HG03039 (cell line): ENCODE measurements around the gene PIP4K2A.

ENCODE experiments used
- ATAC-seq: cut with Tn5 transposase; IDR thresholded peaks from one replicate; pipeline ENCODE4 v1.9.1; 2021; ENCODE audit warnings: mild to moderate bottlenecking, moderate library complexity; ENCODE audit not compliant: unreplicated experiment

PIP4K2A gene

DNA sequence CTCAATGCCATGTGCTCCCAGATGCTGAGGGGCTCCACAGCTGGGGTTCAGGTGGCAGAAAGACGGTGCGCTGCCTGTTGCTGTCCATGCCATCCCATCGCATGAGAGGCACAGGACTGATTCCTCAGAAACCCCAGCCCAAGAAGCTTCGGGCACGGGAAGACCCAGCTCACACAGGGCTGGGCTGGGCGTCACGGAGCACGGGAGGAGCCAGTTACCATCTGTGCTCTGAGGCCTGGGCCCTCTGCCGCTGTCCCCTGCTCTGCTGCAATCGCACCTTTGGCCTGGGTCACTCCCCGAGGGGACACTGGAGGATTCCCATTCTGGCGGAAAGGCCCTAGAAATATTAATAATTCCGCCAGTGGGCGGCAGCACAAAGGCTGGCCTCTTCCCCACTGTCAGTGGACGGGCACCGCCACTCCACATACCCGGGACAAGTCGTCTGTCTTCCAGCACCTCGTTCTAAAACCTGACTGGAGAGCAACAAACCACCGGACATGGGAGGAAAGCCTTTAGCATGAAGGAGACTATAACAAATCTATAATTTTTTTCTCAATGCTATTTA lies 92.1 kb downstream of the PIP4K2A start:
- ATAC-seq, result no peak

DNA sequence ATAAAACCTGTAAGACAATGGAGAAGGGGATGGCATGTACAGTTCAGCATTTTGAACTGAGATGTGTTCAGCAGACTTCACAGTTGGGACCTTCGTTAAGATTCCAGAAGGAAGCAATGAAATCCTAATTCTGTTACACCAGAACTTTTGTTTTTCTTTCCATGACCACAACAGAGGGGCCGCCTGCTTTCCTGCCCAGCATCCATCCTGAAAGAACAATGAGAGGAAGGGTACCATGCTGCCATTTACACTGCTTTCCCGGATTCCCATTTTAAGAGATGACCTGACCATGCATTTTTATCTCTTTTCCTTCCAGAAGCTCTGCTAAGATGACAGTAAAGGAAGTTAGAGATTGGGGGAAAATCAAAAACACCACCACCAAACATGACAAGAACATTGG lies 92.7 kb downstream of the PIP4K2A start:
- ATAC-seq, result no peak

DNA sequence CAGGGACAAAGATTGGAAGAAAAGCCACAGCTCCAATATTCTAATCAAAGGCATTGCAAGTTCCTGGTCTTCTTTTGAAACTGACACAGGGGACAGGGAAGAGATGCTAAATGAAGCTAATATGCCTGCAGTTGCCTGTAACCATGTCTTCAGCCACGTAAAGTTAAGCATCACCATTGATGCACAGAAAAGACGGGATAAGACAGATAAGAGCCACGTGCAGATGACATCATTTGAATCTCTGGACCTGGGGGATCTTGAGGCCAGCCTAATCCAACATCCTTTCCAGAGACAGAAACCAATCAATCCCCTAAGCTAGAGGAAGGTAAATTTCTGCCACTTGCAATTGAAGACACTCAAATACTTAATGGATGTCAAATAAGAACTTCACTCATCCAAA lies 93.4 kb downstream of the PIP4K2A start:
- ATAC-seq, result no peak

DNA sequence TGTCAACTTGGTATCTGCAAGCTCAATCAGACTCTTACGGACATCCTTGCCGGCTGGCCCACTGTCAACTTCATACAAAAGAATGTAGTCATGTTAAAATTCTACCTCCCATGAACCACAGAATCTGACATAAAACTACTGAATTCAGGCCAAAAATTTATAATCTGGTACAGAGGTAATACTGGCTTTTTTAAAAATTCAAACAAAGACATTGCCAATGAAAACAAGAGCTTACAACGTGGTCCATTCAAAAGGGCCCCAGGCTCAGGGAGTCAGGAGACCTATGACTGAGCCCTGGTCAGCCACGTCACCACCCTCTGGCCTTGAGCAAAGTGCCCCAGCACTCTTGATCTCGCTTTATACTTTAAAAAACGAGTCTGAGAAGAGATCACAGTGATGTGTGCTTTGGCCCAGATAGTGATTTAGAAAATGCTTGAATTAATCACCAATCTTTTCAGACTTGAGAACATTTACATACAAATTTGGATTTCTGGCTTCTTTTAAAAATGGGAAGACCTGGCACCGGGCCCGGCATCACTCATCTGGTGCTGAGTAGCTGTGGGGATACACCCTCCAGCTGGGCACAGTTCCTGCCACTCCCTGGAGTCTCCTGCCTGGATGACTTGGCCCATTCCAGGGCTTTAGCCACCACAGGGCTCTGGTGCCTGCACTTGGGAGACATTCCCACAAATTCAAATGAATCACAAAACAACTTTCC lies 94.1 kb downstream of the PIP4K2A start:
- no peak for ATAC-seq

DNA sequence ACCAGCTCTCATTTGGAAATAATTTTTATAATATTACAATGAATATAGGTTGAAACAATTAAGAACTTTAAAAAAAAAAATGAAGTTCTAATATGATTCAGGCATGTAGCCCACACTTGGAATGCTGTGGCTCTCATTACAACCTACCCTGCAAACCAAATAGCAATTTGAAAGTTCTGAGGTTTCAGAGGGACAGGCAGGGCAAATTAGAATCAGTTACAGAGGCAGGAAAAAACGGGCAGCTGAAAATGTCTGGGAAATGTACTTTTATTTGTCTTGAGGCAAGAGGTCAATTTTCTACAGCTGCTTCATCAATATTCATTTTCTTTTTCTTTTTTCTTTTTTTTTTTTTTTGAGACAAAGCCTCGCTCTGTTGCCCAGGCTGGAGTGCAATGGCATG lies 95.3 kb downstream of the PIP4K2A start:
- no peak for ATAC-seq

DNA sequence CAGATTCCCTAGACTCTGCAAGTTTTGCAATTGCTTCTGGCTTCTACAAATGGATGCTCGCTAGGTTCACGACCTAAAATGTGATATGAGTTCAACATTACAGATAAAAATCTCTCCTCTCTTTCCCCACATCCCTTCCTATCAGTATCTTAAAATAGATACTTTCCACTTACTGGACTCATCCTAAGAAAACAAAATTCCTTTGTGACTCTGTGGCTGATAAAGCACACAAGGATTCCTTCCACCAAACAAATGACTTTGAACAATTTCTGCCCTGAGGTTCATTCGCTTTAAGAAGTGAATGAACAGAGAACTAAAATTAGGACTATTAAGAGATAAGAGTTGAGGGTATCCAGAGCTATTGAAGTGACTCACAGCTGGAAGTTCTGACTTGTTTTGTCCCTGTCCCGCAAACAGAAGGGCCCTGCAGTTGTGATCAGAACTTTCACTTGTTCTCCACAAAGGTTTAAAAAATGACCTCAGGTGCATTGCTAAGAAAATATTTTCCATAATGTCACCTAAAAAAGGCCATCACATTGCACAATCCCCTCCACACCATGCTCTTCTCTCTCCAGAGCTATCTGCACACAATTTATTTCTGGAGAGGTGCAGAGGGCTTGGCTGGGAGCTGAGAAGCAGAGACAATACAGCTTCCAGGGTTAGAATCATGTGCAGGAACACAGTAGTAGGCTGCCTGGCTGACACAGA lies 96.1 kb downstream of the PIP4K2A start:
- ATAC-seq, result no peak

DNA sequence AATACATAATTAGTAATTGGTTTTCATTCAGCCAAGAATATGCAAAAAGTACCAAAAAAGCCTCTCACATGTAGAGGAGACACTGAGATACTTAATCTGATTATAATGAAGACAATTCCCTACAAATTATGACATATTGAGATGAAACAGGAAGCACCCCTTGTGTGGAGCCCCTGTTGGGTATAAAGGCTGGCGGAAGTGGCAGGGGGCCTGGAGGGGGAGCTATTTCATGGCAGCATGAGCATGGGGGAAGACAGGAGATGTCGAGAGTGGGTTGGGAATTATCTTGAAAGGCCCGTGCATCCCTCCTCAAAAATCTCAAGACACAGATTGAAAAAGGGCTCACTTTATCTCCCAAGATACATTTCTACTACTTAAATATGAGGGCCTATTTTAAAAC lies 96.9 kb downstream of the PIP4K2A start:
- ATAC-seq, result no peak

DNA sequence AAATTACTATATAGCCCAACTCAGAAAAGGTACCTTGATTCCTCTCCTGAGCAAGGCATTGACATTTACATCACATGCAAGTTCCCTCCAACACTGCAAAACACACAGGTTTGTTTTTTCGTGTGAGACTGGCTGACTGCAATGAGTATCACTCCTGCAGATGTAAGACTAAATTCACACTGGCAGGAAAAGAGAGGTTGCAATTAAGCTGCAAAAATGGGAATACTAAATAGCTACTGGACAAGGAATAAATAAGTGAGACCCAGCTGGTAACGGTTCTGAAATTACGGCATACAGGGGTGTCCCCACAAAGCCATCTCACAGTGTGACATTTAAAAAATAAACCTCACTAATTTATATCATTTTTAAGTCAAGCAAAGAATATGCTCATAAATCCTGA lies 97.3 kb downstream of the PIP4K2A start:
- no peak for ATAC-seq

DNA sequence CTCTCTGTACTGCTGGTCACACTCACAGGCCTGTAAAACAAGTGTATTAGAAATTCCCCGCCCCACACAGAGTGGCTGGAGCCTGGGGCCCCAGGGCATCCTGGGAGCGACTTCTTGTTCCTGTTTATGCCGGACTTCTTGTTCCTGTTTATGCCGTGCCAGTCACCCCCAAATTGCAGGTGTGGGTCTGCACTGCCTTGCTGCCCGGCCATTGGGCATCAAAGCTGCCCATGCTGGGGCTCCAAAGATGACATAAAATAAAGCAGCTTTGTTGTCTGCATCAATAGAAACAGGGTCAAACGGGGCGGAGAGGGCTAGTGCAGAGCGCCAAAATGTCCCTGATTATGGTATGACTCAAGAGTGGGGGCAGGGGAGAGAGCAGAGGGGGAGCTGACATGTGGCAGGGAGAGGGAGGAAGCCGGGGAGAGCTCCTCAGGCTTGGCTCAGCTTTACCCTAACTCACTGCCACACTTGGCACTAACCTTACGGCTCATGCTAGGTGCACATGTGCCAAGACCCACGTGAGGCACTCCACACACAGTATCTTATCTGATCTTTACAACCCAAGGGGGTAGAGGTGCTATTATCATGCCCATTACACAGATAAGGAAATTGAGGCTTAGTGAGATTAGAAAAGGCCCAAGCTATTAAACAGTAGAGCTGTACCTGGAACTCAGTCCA lies 98.4 kb downstream of the PIP4K2A start:
- ATAC-seq, result peak; percentile 64

DNA sequence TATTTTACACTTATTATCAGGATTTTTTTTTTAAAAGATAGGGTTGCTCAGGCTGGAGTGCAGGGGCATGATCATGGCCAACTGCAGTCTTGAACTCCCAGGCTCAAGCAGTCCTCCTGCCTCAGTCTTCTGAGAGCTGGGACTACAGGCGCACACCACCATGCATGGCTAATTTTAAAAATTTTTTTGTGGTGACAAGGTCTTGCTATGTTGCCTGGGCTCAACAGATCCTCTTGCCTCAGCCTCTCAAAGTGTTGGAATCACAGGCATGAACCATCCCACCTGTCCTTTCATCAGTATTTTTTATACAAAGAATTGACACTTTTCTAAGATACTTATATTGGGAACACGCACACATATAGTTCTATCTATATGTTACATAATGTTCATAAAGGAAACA lies 99.3 kb downstream of the PIP4K2A start:
- no peak for ATAC-seq

DNA sequence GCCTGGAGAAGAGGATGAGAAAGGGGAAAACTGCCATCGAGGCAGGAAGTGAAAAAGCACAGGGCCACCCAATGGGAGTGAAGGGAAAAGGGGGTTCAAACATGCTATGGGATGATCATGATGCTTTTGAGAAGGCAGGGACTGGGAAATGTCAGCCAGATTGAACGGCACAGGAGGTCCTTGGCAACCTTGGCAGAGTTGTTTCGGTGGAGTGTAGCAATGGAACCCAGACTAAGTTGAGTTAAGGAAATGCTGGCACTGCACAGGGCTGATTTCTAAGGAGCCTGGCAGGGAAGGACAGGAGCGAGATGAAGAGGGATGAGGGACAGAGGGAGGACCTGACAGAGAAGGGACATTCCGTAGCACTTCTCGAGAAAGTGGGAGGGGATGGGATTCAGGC lies 101.4 kb downstream of the PIP4K2A start:
- ATAC-seq, result no peak

DNA sequence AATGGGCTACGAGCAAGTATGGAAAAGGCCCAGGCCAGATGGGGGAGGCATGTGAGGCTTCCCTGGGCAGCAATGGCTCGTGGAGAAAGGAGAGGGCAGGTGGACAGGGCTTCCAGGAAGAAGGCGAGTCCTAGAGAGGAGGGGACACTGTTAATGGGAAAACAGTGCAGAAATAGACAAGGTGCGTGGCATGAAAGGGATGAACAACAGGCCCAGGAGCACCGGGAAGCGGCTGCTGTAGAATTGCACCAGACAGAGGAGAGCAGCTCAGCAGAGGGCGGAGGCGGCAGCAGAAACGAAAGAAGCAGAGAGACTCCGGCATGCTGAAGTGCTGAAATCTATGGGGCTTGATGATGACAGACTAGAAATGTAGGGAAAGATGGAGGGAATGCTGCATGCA lies 102.1 kb downstream of the PIP4K2A start:
- ATAC-seq, result no peak

DNA sequence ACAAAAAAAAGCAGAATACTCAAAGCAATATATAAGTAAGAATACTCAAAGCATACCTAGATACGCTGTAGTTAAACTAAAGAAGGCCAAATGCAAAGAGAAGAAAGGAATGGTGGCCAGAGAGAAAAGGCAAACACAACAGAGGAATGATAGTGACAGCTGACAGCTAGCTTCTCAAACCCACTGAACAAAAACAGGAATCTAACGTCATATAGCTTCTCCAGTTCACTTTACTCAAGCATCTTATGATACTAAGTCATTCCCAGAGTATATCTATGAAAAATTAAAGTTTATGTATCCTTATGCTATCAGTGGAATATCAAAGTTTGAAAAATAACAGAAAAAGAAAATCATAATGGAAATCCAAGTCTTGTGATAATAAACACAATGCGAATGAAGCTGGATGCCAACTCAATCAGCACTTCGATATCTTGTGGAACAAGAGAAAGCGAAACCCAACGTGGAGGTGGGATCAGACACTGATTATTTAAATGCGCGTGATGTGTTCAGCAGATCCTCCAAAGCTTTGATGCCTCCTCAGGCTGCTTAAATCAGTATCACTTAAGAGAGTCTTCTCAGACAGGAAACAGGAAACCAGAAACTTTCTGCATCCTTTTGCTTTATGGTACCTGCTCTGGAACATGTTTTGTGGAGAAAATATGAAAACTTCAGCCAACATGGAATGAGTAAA lies 102.8 kb downstream of the PIP4K2A start:
- ATAC-seq, result no peak

DNA sequence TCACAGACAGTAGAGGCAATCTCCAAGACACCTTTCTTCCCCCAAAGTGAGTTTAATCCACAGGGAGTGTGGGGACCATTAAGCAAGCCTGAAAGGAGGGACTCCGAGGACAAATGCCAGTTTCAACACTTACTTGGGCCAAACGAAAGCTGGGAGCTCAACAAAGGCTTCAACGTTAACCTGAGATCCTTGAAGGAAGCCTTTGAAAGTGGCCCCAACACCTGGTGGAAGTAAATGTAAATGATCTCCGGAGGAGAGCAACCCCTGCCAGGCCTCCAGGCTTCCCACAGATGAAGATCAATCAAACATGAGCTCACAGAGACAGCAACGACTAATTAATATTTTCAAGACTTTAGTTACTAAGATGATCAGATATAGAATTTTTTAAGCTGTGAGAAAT lies 103.8 kb downstream of the PIP4K2A start:
- no peak for ATAC-seq

DNA sequence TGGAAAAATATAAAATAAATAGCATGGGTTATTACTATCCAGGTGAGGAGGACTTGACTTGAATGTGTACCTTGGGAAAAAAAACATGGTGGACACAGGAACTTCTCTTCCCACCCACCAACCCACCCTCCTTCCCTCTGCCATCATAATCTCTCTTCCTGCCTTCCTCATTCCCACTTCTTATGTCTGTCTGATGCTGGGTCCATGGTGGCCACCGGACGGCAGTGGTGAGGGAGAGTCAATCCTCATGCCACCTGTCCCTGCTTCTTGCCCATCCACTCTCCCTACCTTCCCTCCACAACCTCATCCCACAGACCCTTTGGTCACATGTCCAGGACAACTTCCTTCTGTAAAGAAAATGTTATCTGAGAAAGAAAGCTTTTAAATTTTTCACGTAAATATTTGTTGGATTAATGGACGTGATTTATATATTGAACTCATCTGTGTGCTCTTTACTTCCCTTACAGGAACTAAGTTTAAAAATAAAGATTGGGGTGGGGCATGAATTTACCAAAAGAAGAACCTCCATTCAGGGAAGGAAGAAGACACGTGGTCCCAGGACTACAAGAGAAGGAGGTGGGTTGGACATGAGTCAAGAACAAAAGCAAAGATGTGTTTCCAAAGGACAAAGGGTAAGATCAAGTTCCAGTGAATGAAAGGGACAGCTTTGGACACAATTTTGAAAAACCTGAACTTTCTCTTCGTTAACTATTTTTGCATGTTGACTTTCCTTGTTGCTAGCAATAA lies 104.5 kb downstream of the PIP4K2A start:
- ATAC-seq, result no peak

DNA sequence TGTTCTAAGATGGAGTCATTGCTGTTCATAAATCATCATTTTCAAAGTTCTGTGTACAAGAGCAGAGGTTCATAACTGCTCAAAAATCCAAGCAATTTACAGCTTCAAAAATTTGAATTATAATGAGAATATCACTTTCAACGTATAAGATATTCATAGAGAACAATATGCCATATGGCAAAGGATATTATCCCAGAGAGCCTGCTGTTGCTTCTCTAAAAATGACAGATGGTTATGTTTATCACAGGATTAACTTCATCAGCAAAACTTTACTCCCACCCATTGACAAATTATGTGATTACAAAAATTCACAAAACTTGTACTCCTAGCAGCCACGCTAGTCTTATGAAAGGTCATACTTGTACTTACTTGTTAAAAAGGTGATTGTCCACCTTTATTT lies 105.1 kb downstream of the PIP4K2A start:
- ATAC-seq, result no peak

DNA sequence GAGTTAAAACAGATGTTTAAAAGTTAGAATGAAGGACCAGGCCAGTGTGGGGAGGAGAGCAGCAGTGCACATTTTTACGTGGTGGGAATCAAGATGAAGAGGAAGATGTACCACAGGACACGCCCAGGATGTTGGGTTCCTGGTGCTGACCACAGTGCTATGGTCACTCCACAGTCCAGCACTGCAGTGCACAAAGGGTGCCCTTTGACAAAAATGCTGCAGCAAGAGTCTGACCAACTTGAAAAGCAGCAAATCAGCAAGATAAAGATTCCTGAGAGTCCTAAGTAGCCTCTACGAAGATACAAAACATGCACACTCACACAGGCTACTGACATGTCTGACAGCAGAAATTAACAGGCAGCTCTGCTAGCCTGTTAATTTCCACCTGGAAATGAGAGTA lies 107.1 kb downstream of the PIP4K2A start:
- ATAC-seq, result no peak

DNA sequence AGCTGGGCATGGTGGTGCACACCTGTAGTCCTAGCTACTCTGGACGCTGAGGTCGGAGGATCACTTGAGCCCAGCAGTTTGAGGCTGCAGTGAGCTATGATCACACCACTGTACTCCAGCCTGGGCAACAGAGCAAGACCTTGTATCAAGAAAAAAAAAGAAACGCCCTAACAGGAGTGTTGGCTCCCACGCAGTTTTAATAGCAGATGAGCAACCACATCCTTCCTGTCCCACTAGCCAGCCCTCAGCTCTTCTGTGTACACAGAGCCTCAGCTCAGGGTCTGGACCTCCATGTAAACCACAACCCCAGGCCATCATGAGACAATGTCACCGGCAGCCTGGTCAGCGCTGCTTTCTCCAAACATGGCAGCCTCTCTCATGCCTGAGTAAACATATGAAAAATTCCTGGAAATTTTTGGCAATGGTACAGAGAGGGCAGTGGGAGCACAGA lies 108.2 kb downstream of the PIP4K2A start:
- ATAC-seq, result peak; percentile 94

DNA sequence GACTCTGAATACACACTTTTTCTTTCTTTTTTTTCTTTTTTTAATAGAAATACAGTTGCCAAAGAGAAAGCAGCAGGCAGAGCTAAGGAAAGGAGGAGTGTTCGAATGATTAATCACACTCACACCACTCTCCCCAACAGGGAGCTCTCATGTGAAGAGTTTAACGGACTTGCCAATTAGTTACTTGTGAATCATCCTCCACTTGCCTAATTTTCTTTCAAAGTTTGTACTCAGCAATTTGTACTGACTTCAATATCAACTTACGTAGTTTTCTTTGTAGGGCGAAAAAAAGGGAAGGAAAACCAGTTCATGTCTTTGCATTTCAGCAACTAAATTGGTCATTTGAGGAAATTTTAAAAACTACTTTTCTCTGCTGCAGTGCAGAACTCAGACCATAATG lies 109.2 kb downstream of the PIP4K2A start:
- no peak for ATAC-seq

DNA sequence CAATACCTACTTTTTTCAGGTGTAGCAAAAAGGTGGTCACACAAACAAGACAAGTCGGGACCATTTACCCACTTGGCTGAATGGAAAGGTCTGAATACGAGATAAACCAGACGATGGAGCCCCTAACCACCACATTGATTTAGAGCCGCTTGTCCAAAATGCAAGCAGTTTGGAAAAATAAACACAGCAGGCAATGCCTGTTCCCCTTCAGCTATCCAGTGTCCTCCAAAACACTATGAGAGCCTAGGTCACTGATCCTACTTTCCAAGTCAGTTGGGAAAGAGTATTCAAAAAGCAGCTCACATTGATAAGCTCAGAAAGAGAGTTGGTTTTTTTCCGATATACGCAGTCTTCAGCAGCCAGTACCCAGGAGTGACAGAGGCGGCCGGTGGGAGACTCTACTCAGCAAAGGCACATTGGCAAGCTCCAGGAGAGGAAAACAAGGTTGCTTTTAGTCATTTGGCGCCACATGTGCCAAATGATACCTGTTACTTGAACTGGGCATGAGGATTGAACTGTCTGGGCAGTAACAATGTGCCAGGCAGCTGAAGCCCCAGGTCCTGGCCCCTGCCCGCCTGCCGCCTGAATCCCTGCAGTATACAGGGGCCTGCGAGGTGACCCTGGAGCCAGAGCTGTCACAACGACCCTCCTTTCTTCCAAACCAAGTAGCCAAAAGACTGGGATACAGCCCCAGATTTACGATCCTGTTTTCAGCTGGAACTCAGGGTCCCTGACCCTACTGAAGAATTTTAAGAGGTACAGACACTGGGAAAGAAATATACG lies 109.8 kb downstream of the PIP4K2A start:
- ATAC-seq, result no peak
